Common myeloid progenitor, CD34-positive (primary cell): ENCODE results near the gene EAF1.
A peak's percentile ranks its signal among the peaks of the same experiment; 100 is the strongest.

Experiments used
- CTCF ChIA-PET: fragments of 350-600 bp; sonication (Branson Sonifier 250); formaldehyde crosslinking; loops from one replicate; lab custom pipeline; 2021; ENCODE audit warnings: antibody characterized with exemption; lab: Charles Lee
- POLR2A ChIA-PET: fragments of 350-600 bp; sonication (Branson Sonifier 250); formaldehyde crosslinking; loops from one replicate; lab custom pipeline; 2021; ENCODE audit warnings: antibody characterized with exemption; lab: Charles Lee
- DNase-seq, 3 donors: peaks; one replicate each; pipeline versions ENCODE4 v3.0.0 to v3.0.0-alpha.2; 2013
- H3K27ac ChIP-seq, 2 experiments: 1 replicate in 1 of 2; 2 replicates in 1 of 2; pipeline ENCODE4 v1.7.0; 2013; ENCODE audit warnings: inconsistent platforms in 2 of 2, low read length in 2 of 2, mild to moderate bottlenecking in 2 of 2, low read depth in 1 of 2, moderate library complexity in 1 of 2; ENCODE audit not compliant: severe bottlenecking in 2 of 2, insufficient read depth in 1 of 2, poor library complexity in 1 of 2
- H3K27me3 ChIP-seq, 5 experiments: replicated peaks in 2 of 5; 1 replicate in 3 of 5; 2 replicates in 2 of 5; pipeline versions ENCODE4 v1.6.1 to v1.7.0; 2013; ENCODE audit warnings: low read length in 4 of 5, mild to moderate bottlenecking in 2 of 5, moderate library complexity in 2 of 5, inconsistent platforms in 1 of 5; ENCODE audit not compliant: insufficient read depth in 5 of 5, control insufficient read depth in 4 of 5
- H3K36me3 ChIP-seq, 4 experiments: 1 replicate in 2 of 4; 2 replicates in 2 of 4; pipeline versions ENCODE4 v1.6.1 to v1.7.0; 2013; ENCODE audit warnings: low read length in 3 of 4, control low read depth in 1 of 4, mild to moderate bottlenecking in 1 of 4; ENCODE audit not compliant: control insufficient read depth in 4 of 4, insufficient read depth in 4 of 4
- H3K4me1 ChIP-seq, 4 experiments: 1 replicate in 3 of 4; 2 replicates in 1 of 4; pipeline versions ENCODE4 v1.6.1 to v1.7.1; 2013; ENCODE audit warnings: low read length in 3 of 4, mild to moderate bottlenecking in 3 of 4, control low read depth in 1 of 4, inconsistent platforms in 1 of 4, moderate library complexity in 1 of 4; ENCODE audit not compliant: control insufficient read depth in 4 of 4, insufficient read depth in 4 of 4; ENCODE audit errors: control extremely low read depth in 1 of 4
- H3K4me3 ChIP-seq, 7 experiments: 1 replicate in 4 of 7; 2 replicates in 3 of 7; pipeline versions ENCODE4 v1.5.1 to v1.7.0; 2013; ENCODE audit warnings: mild to moderate bottlenecking in 7 of 7, low read length in 6 of 7, moderate library complexity in 6 of 7, inconsistent platforms in 2 of 7, low read depth in 2 of 7, control low read depth in 1 of 7; ENCODE audit not compliant: insufficient read depth in 4 of 7, control insufficient read depth in 1 of 7; ENCODE audit errors: extremely low read depth in 1 of 7
- H3K9me3 ChIP-seq, 5 experiments: 1 replicate in 4 of 5; 2 replicates in 1 of 5; pipeline versions ENCODE4 v1.6.1 to v1.7.1; 2013; ENCODE audit warnings: low read length in 4 of 5, mild to moderate bottlenecking in 2 of 5, inconsistent platforms in 1 of 5, low read depth in 1 of 5, moderate library complexity in 1 of 5; ENCODE audit not compliant: control insufficient read depth in 4 of 5, insufficient read depth in 2 of 5; ENCODE audit errors: control extremely low read depth in 1 of 5
- WGBS: methylation state at CpG from one replicate; pipeline ENCODE4 v1.1.5; 2013; ENCODE audit not compliant: insufficient coverage; 5-methylcytosine and 5-hydroxymethylcytosine counted together

EAF1 gene

GRCh38 chr3:15434756-15435155, 7.4 kb downstream of the EAF1 start:
- POLR2A ChIA-PET = no interaction called here

GRCh38 chr3:15436246-15436645, 8.8 kb downstream of the EAF1 start:
- no peak for DNase-seq
- Histone ChIP-seq H3K27ac (no peak overlapping the region), H3K4me3 (no peak overlapping the region), H3K4me1 (peaks cover 2 to 34% (median 30%) of the 10 kb centered on the region in 4 experiments), H3K27me3 (no peaks in the 10 kb centered on the region), H3K36me3 (peaks cover 18 to 86% (median 44%) of the 10 kb centered on the region in 4 experiments), H3K9me3 (no peaks in the 10 kb centered on the region)
- ChIA-PET CTCF (interaction anchor here (0.9 to 1.2 kb wide), 2 partner anchors 8 to 168 kb away, joined by 3 to 4 read pairs; no protein-coding TSS in a partner anchor), POLR2A (no interaction called here)
- WGBS = 100% methylated on average over 6 of the region's 6 CpGs

More at GRCh38 chr3:15434756-15435155, 7.4 kb downstream of the EAF1 start:
- H3K27ac ChIP-seq = no peak overlapping the region
- WGBS = 96% methylated on average over 3 of the region's 4 CpGs
- H3K27me3 ChIP-seq = no peaks in the 10 kb centered on the region
- peaks cover 2 to 19% (median 16%) of the 10 kb centered on the region in 4 experiments for H3K4me1 ChIP-seq
- H3K9me3 ChIP-seq = no peaks in the 10 kb centered on the region
- peaks cover 15 to 79% (median 46%) of the 10 kb centered on the region in 4 experiments for H3K36me3 ChIP-seq
- DNase-seq = peak in 1 of 3 donors; percentile 6
- H3K4me3 ChIP-seq = no peak overlapping the region
- CTCF ChIA-PET = interaction anchor here (1.0 to 1.3 kb wide), 5 partner anchors 13 to 122 kb away, joined by 3 to 6 read pairs (median 4); no protein-coding TSS in a partner anchor

- H3K36me3 ChIP-seq = peaks cover 18 to 87% (median 35%) of the 10 kb centered on the region in 4 experiments
- POLR2A ChIA-PET = no interaction called here
Observed at GRCh38 chr3:15438983-15439382, 11.6 kb downstream of the EAF1 start.

GRCh38 chr3:15439476-15439875, 12.1 kb downstream of the EAF1 start:
- POLR2A ChIA-PET = no interaction called here

More at GRCh38 chr3:15438983-15439382, 11.6 kb downstream of the EAF1 start:
- 11% methylated on average over 3 of the region's 4 CpGs for WGBS
- Histone ChIP-seq H3K4me3 (peak overlapping the region in 1 of 7 experiments; percentile 11), H3K27me3 (no peaks in the 10 kb centered on the region), H3K9me3 (no peaks in the 10 kb centered on the region), H3K27ac (peak overlapping the region; percentile 27 to 62), H3K4me1 (peaks cover 2 to 46% (median 39%) of the 10 kb centered on the region in 4 experiments)
- peak; percentile 68 to 92 (median 90) for DNase-seq
- CTCF ChIA-PET = interaction anchor here (0.9 to 3.0 kb wide), 3 partner anchors 9 to 16 kb away, joined by 3 to 10 read pairs (median 3); no protein-coding TSS in a partner anchor

GRCh38 chr3:15440891-15441290, 13.5 kb downstream of the EAF1 start:
- H3K36me3 ChIP-seq = peaks cover 10 to 74% (median 23%) of the 10 kb centered on the region in 4 experiments
- DNase-seq = peak; percentile 37 to 84 (median 76)
- ChIA-PET CTCF (interaction anchor here (1.0 to 3.0 kb wide), 3 partner anchors 11 to 116 kb away, joined by 4 to 10 read pairs (median 4); no protein-coding TSS in a partner anchor), POLR2A (interaction anchor here (0.6 kb wide), 1 partner anchor 173 kb away, joined by 3 read pairs; no protein-coding TSS in a partner anchor)
- H3K9me3 ChIP-seq = no peaks in the 10 kb centered on the region
- H3K27ac ChIP-seq = peak overlapping the region; percentile 53 to 76
- no peaks in the 10 kb centered on the region for H3K27me3 ChIP-seq
- H3K4me1 ChIP-seq = peaks cover 2 to 46% (median 39%) of the 10 kb centered on the region in 4 experiments
- WGBS = 4% methylated on average over 4 of the region's 4 CpGs
- H3K4me3 ChIP-seq = peak overlapping the region in 2 of 7 experiments; percentile 7 to 16

More at GRCh38 chr3:15439476-15439875, 12.1 kb downstream of the EAF1 start:
- Histone ChIP-seq H3K27ac (peak overlapping the region; percentile 27 to 62), H3K4me3 (no peak overlapping the region), H3K4me1 (peaks cover 2 to 46% (median 39%) of the 10 kb centered on the region in 4 experiments), H3K27me3 (no peaks in the 10 kb centered on the region), H3K9me3 (no peaks in the 10 kb centered on the region), H3K36me3 (peaks cover 15 to 86% (median 32%) of the 10 kb centered on the region in 4 experiments)
- peak; percentile 28 to 74 (median 72) for DNase-seq
- CTCF ChIA-PET = interaction anchor here (0.8 to 3.0 kb wide), 4 partner anchors 10 to 118 kb away, joined by 3 to 10 read pairs (median 3); no protein-coding TSS in a partner anchor

GRCh38 chr3:15443826-15444524, 16.6 kb downstream of the EAF1 start:
- no peaks in the 10 kb centered on the region for H3K9me3 ChIP-seq

More at GRCh38 chr3:15443826-15444524, 16.6 kb downstream of the EAF1 start:
- peaks cover 2 to 34% (median 31%) of the 10 kb centered on the region in 4 experiments for H3K4me1 ChIP-seq
- CTCF ChIA-PET = interaction anchor here (0.7 to 2.0 kb wide), 5 partner anchors 8 to 16 kb away, joined by 3 to 9 read pairs (median 3); no protein-coding TSS in a partner anchor
- no peaks in the 10 kb centered on the region for H3K27me3 ChIP-seq
- H3K27ac ChIP-seq = no peak overlapping the region
- POLR2A ChIA-PET = no interaction called here
- H3K4me3 ChIP-seq = no peak overlapping the region
- 95% methylated on average over 2 of the region's 4 CpGs for WGBS
- no peak for DNase-seq
- peaks cover 6 to 51% (median 13%) of the 10 kb centered on the region in 4 experiments for H3K36me3 ChIP-seq
